Endothelial cell of umbilical vein (primary cell): ENCODE measurements around the gene PTPRT. TPM values are rescaled to one million over a fixed set of nuclear protein-coding genes. Genes with fewer than 3 reads are reported as not detected.

ENCODE experiments used
- BruUV-seq: library from RNA; stranded (reverse); fragments of 400-500 nt; replicated peaks from 2 replicates; lab custom pipeline; 2021; lab: Mats Ljungman, UMichigan
- CTCF ChIA-PET: fragments of 300-600, 350-600 bp; sonication (Branson Sonifier 250); formaldehyde crosslinking; loops from one replicate; lab custom pipeline; 2021; ENCODE audit warnings: antibody characterized with exemption, inconsistent platforms; lab: Charles Lee
- POLR2A ChIA-PET: fragments of 300-600, 350-600 bp; sonication (Branson Sonifier 250); formaldehyde crosslinking; loops from one replicate; lab custom pipeline; 2021; ENCODE audit warnings: antibody characterized with exemption, inconsistent platforms; lab: Charles Lee
- DNase-seq: peaks from one replicate; pipeline ENCODE4 v3.0.0-alpha.2; 2011; ENCODE audit warnings: low read depth, low spot score
- FAIRE-seq: peaks from 2 replicates; lab custom pipeline; 2011; peaks lifted over from hg19 to GRCh38; lab: Jason Lieb, UNC
- H2AFZ ChIP-seq: 2 replicates; pipeline ENCODE4 v1.6.0; 2012; ENCODE audit warnings: low read depth, low read length, control low read depth, inconsistent platforms
- H3K27ac ChIP-seq: 2 replicates; pipeline ENCODE4 v1.5.1; 2011; ENCODE audit warnings: low read depth, mild to moderate bottlenecking, control low read depth, low read length, moderate library complexity; ENCODE audit not compliant: insufficient read depth
- H3K27me3 ChIP-seq, 2 experiments: 2 replicates each; pipeline versions ENCODE4 v1.6.0 to v1.6.1; 2011; ENCODE audit warnings: low read length in 2 of 2, mixed read lengths in 1 of 2; ENCODE audit not compliant: control insufficient read depth in 2 of 2, insufficient read depth in 2 of 2
- H3K36me3 ChIP-seq, 2 experiments: 2 replicates in 1 of 2; 3 replicates in 1 of 2; pipeline ENCODE4 v1.5.1; 2011; ENCODE audit warnings: low read length in 2 of 2, mild to moderate bottlenecking in 1 of 2, moderate library complexity in 1 of 2; ENCODE audit not compliant: control insufficient read depth in 2 of 2, insufficient read depth in 2 of 2; ENCODE audit errors: extremely low read depth in 1 of 2
- H3K4me1 ChIP-seq: 3 replicates; pipeline ENCODE4 v1.5.1; 2011; ENCODE audit warnings: mild to moderate bottlenecking, low read length; ENCODE audit not compliant: control insufficient read depth, insufficient read depth; ENCODE audit errors: extremely low read depth
- H3K4me2 ChIP-seq: 2 replicates; pipeline ENCODE4 v1.6.1; 2011; ENCODE audit warnings: low read length, control low read depth, mixed read lengths; ENCODE audit not compliant: insufficient read depth
- H3K4me3 ChIP-seq, 3 experiments: fragments of 200-600 bp in 1 of 3; sonication (generic), shearing (Covaris generic) in 1 of 3; replicated peaks in 1 of 3; 2 replicates each; pipeline ENCODE4 v1.5.1; 2011 to 2016; ENCODE audit warnings: control low read depth in 3 of 3, low read length in 3 of 3, mild to moderate bottlenecking in 2 of 3, inconsistent platforms in 1 of 3, low read depth in 1 of 3, moderate library complexity in 1 of 3; ENCODE audit not compliant: insufficient read depth in 1 of 3
- H3K79me2 ChIP-seq: 2 replicates; pipeline ENCODE4 v1.6.0; 2012; ENCODE audit warnings: low read length, inconsistent platforms; ENCODE audit not compliant: control insufficient read depth, insufficient read depth
- H3K9ac ChIP-seq: replicated peaks from 2 replicates; pipeline ENCODE3; 2011; ENCODE audit warnings: low read length, control low read depth; ENCODE audit not compliant: insufficient read depth; ENCODE audit errors: extremely low read depth
- H3K9me1 ChIP-seq: replicated peaks from 3 replicates; pipeline ENCODE4 v1.6.0; 2011; ENCODE audit warnings: mild to moderate bottlenecking, low read length; ENCODE audit not compliant: control insufficient read depth, insufficient read depth; ENCODE audit errors: extremely low read depth
- H3K9me3 ChIP-seq: replicated peaks from 2 replicates; pipeline ENCODE4 v1.5.1; 2012; ENCODE audit warnings: low read length, inconsistent platforms; ENCODE audit not compliant: control insufficient read depth, insufficient read depth
- H4K20me1 ChIP-seq: replicated peaks from 2 replicates; pipeline ENCODE3; 2011; ENCODE audit warnings: mild to moderate bottlenecking, low read length; ENCODE audit not compliant: control insufficient read depth, insufficient read depth; ENCODE audit errors: extremely low read depth
- CTCF ChIP-seq, 2 donors: IDR thresholded peaks; 1 replicate in 1 of 2; 2 replicates in 1 of 2; pipeline ENCODE4 v1.5.1; 2011; ENCODE audit warnings: low read length in 2 of 2, mild to moderate bottlenecking in 2 of 2, moderate library complexity in 2 of 2, control low read depth in 1 of 2, inconsistent platforms in 1 of 2, low read depth in 1 of 2; ENCODE audit not compliant: insufficient read depth in 1 of 2; ENCODE audit errors: extremely low read depth in 1 of 2
- EZH2 ChIP-seq: IDR thresholded peaks from 2 replicates; pipeline ENCODE4 v1.6.1; 2012; ENCODE audit warnings: borderline replicate concordance, low read depth, mild to moderate bottlenecking, moderate library complexity, low read length, inconsistent platforms; ENCODE audit not compliant: severe bottlenecking
- FOS ChIP-seq: IDR thresholded peaks from 2 replicates; pipeline ENCODE4 v1.6.1; 2011; ENCODE audit warnings: mild to moderate bottlenecking, low read length, moderate library complexity, borderline replicate concordance; ENCODE audit not compliant: insufficient read depth
- GATA2 ChIP-seq: IDR thresholded peaks from 2 replicates; pipeline ENCODE4 v1.7.0; 2011; ENCODE audit warnings: low read depth, mild to moderate bottlenecking, moderate library complexity, mixed read lengths, low read length; ENCODE audit not compliant: insufficient read length, insufficient read depth
- JUN ChIP-seq: IDR thresholded peaks from 2 replicates; pipeline ENCODE4 v1.6.1; 2011; ENCODE audit warnings: borderline replicate concordance, low read depth; ENCODE audit not compliant: insufficient read length, insufficient read depth
- MAX ChIP-seq: IDR thresholded peaks from 2 replicates; pipeline ENCODE4 v1.6.1; 2011; ENCODE audit not compliant: insufficient read depth, insufficient read length
- MYC ChIP-seq: IDR thresholded peaks from one replicate; pipeline ENCODE4 v1.6.1; 2011; ENCODE audit warnings: mild to moderate bottlenecking, low read depth, low read length
- POLR2A ChIP-seq: IDR thresholded peaks from 2 replicates; pipeline ENCODE4 v1.6.1; 2012; ENCODE audit warnings: low read depth, mild to moderate bottlenecking, control low read depth, low read length
- POLR2AphosphoS5 ChIP-seq: IDR thresholded peaks from 2 replicates; pipeline ENCODE4 v1.6.1; 2012; ENCODE audit warnings: low read depth, mild to moderate bottlenecking, control low read depth, low read length, moderate library complexity; ENCODE audit not compliant: insufficient read depth
- dilution Hi-C: fragments of 300-500 bp; cut with MboI; formaldehyde crosslinking; loops from one replicate; pipeline ENCODE4 v1.15.0; 2019; ENCODE audit warnings: low sequenced_read_pairs; ENCODE audit not compliant: extremely low pct_ligation_motif_present
- intact Hi-C: fragments of 100-400 bp; cut with micrococcal nuclease; formaldehyde crosslinking; loops from one replicate; pipeline ENCODE4 v1.10.0; 2022
- polyA plus RNA-seq, 4 experiments: library from polyadenylated mRNA; depleted of rRNA in 3 of 4; stranded (reverse) in 3 of 4; unstranded in 1 of 4; fragments of >200 nt; gene quantifications; 2 replicates each; pipeline versions ENCODE4 v1.2.1 to v1.2.3, GENCODE V29; 2011 to 2012; ENCODE audit warnings: missing spikeins in 1 of 4
- total RNA-seq: library from RNA; stranded (reverse); gene quantifications from 2 replicates; pipeline ENCODE4 v1.2.3, GENCODE V29; 2021

Gene PTPRT
- total and polyA plus RNA-seq, 2 donors (not counting 3 experiments of a cell fraction or from before 2014, with no cell fraction given): not detected

- no peak for DNase-seq
- BruUV-seq: no TSS peak
- FAIRE-seq: no peak
- no peak overlapping the region for H3K27ac ChIP-seq
- dilution Hi-C loops (no loop called here), intact Hi-C loops (no loop called here)
- H4K20me1 ChIP-seq: no peaks in the 10 kb centered on the region
- no peaks in the 10 kb centered on the region for H3K4me1 ChIP-seq
- ChIA-PET CTCF (no interaction called here), POLR2A (no interaction called here)
- H3K9ac ChIP-seq: no peak overlapping the region
- TF ChIP-seq CTCF (IDR thresholded peaks at IDR 0.05; ENCODE audit: extremely low read depth in 1 of 2, insufficient read depth in 1 of 2, low read depth in 1 of 2, low read length in 2 of 2): no peak
- no peak overlapping the region for H3K4me2 ChIP-seq
- no peaks in the 10 kb centered on the region for H3K79me2 ChIP-seq
- peaks cover 7% of the 10 kb centered on the region for H3K9me3 ChIP-seq
- H3K9me1 ChIP-seq: no peaks in the 10 kb centered on the region
- H3K36me3 ChIP-seq: no peaks in the 10 kb centered on the region
- no peaks in the 10 kb centered on the region for H3K27me3 ChIP-seq
- no peak overlapping the region for H2AFZ ChIP-seq
- no peak overlapping the region for H3K4me3 ChIP-seq
These were observed 810.3 kb downstream of the PTPRT start for GRCh38 chr20:42379385-42379784.

- dilution Hi-C loops: no loop called here
- no TSS peak for BruUV-seq
- intact Hi-C loops: no loop called here
- H3K4me2 ChIP-seq: no peak overlapping the region
- DNase-seq (no peak), FAIRE-seq (no peak)
- peaks cover 4% of the 10 kb centered on the region for H3K9me3 ChIP-seq
- no peak overlapping the region for H3K27ac ChIP-seq
- H2AFZ ChIP-seq: no peak overlapping the region
- H4K20me1 ChIP-seq: no peaks in the 10 kb centered on the region
- no peak overlapping the region for H3K4me3 ChIP-seq
- ChIA-PET CTCF (no interaction called here), POLR2A (no interaction called here)
- H3K27me3 ChIP-seq: no peaks in the 10 kb centered on the region
- H3K4me1 ChIP-seq: no peaks in the 10 kb centered on the region
- H3K36me3 ChIP-seq: no peaks in the 10 kb centered on the region
- no peaks in the 10 kb centered on the region for H3K9me1 ChIP-seq
- H3K9ac ChIP-seq: no peak overlapping the region
- TF ChIP-seq CTCF (IDR thresholded peaks at IDR 0.05; ENCODE audit: extremely low read depth in 1 of 2, insufficient read depth in 1 of 2, low read depth in 1 of 2, low read length in 2 of 2) (no peak), POLR2A (no peak), GATA2 (no peak), JUN (no peak), EZH2 (no peak), POLR2AphosphoS5 (no peak), MYC (no peak), FOS (no peak), MAX (no peak)
- no peaks in the 10 kb centered on the region for H3K79me2 ChIP-seq
These were observed 810.9 kb downstream of the PTPRT start for GRCh38 chr20:42378826-42379225.
